ENCODE results near the gene ACTG1. TPM values are rescaled to one million over a fixed set of nuclear protein-coding genes. Genes with fewer than 3 reads are reported as not detected.

ACTG1 gene
- total RNA-seq, 2 donors from 2014 or later = 4,461 to 5,616 TPM

GRCh38 chr17:81558941-81559806 lies 46.6 kb upstream of the ACTG1 start:
- H3K9me3 Mint-ChIP-seq = no peaks in the 10 kb centered on the region
- 86 to 93% methylated on average over 16 to 27 of the region's 27 CpGs for WGBS, 2 experiments (ENCODE audit: insufficient coverage in 1 of 2, insufficient read length in 1 of 2)

DNA sequence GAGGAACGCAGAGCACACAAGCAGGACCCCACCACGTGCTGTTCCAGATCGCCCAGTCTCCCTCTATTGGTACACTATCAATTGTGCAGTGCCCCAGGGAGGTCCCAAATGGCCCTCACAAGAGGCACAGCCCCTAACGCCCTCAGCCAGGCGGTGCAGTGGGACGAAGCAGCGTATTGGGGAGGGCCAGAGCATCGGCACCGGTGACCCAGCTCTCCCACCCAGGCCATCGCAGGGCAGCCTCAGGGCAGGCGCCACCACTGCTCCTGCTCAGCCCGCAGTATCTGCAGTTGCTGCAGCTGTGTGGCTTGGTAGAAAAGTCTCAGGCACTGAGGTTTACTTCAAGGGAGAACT lies 45.5 kb upstream of the ACTG1 start:
- DNase-seq = no peak
- Mint-ChIP-seq H3K4me1 (peaks cover 5% of the 10 kb centered on the region), H3K4me3 (no peak overlapping the region), H3K27ac (no peak overlapping the region), H3K36me3 (ENCODE audit: low read depth) (peaks cover 34% of the 10 kb centered on the region), H3K27me3 (ENCODE audit: insufficient read depth) (no peaks in the 10 kb centered on the region), H3K9me3 (no peaks in the 10 kb centered on the region)
- Histone ChIP-seq H3K4me1 (ENCODE audit: control insufficient read depth, insufficient read depth, low read length) (peaks cover 3% of the 10 kb centered on the region), H3K27me3 (ENCODE audit: control insufficient read depth, insufficient read depth, low read length, poor library complexity, severe bottlenecking) (no peaks in the 10 kb centered on the region), H3K4me3 (ENCODE audit: low read length) (no peak overlapping the region), H3K27ac (ENCODE audit: low read depth, low read length) (no peak overlapping the region), H3K9ac (ENCODE audit: extremely low read depth, low read length, poor library complexity, severe bottlenecking) (no peak overlapping the region), H3K36me3 (ENCODE audit: control insufficient read depth, insufficient read depth, low read length) (peaks cover 48% of the 10 kb centered on the region), H3K9me3 (ENCODE audit: control insufficient read depth, low read length) (no peaks in the 10 kb centered on the region)
- 95 to 97% methylated on average over 5 to 12 of the region's 12 CpGs for WGBS, 2 experiments (ENCODE audit: insufficient coverage in 1 of 2, insufficient read length in 1 of 2)
- no peak for TF ChIP-seq CTCF (conservative IDR thresholded peaks at IDR 0.05)

More at GRCh38 chr17:81558941-81559806, 46.6 kb upstream of the ACTG1 start:
- Mint-ChIP-seq H3K36me3 (ENCODE audit: low read depth) (peaks cover 40% of the 10 kb centered on the region), H3K4me3 (no peak overlapping the region), H3K27ac (no peak overlapping the region), H3K4me1 (no peaks in the 10 kb centered on the region), H3K27me3 (ENCODE audit: insufficient read depth) (no peaks in the 10 kb centered on the region)
- Histone ChIP-seq H3K36me3 (ENCODE audit: control insufficient read depth, insufficient read depth, low read length) (peaks cover 59% of the 10 kb centered on the region), H3K4me3 (ENCODE audit: low read length) (no peak overlapping the region), H3K4me1 (ENCODE audit: control insufficient read depth, insufficient read depth, low read length) (no peaks in the 10 kb centered on the region), H3K9ac (ENCODE audit: extremely low read depth, low read length, poor library complexity, severe bottlenecking) (no peak overlapping the region), H3K27ac (ENCODE audit: low read depth, low read length) (no peak overlapping the region), H3K27me3 (ENCODE audit: control insufficient read depth, insufficient read depth, low read length, poor library complexity, severe bottlenecking) (no peaks in the 10 kb centered on the region), H3K9me3 (ENCODE audit: control insufficient read depth, low read length) (no peaks in the 10 kb centered on the region)
- peak; percentile 83 for DNase-seq
- TF ChIP-seq CTCF (conservative IDR thresholded peaks at IDR 0.05) = peak; percentile 60

DNA sequence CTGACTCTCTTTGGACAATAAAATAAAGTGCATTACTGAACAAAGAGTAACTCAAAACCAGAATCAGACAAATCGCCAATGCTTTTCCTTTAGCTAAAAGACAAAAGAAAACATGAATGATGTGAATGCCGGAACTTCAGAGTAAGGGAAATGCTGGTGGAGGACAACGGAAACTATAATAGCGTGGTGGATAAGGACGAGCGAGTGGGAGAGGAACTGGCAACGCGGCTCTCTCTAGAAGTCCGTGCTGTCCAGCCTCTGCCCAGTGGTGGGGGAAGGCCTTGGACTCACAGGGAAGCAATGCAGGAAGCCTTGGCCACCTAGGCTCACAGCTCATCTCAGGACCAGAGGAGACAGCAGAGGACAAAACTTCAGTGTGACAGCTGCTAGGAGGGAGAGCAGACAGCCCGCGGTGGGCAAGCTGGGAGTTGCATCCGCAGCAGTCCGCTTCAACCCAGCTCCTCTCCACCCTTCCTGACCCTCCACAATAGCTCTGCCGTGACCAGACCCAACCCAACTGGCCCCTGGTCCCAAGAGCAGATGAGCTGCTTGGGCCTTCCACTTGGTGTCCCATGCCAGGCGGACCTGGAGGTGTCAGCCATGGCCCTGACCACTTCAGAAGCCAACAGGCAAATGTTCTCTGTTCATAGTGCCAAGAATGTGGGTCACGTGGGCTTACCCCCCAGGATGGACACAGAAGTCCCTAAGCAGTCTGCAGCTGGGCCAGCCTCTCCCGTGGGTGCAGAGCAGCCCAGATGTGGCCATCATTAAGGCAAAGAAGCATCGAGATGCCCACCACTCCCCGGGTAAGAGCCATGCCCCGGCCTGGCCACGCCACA lies 44.9 kb upstream of the ACTG1 start:
- Mint-ChIP-seq H3K36me3 (ENCODE audit: low read depth) (peaks cover 31% of the 10 kb centered on the region), H3K4me3 (no peak overlapping the region), H3K27ac (no peak overlapping the region), H3K4me1 (peaks cover 5% of the 10 kb centered on the region), H3K9me3 (no peaks in the 10 kb centered on the region), H3K27me3 (ENCODE audit: insufficient read depth) (no peaks in the 10 kb centered on the region)
- Histone ChIP-seq H3K4me3 (ENCODE audit: low read length) (no peak overlapping the region), H3K9ac (ENCODE audit: extremely low read depth, low read length, poor library complexity, severe bottlenecking) (no peak overlapping the region), H3K36me3 (ENCODE audit: control insufficient read depth, insufficient read depth, low read length) (peaks cover 43% of the 10 kb centered on the region), H3K27me3 (ENCODE audit: control insufficient read depth, insufficient read depth, low read length, poor library complexity, severe bottlenecking) (no peaks in the 10 kb centered on the region), H3K4me1 (ENCODE audit: control insufficient read depth, insufficient read depth, low read length) (peaks cover 3% of the 10 kb centered on the region), H3K27ac (ENCODE audit: low read depth, low read length) (no peak overlapping the region), H3K9me3 (ENCODE audit: control insufficient read depth, low read length) (no peaks in the 10 kb centered on the region)
- TF ChIP-seq CTCF (conservative IDR thresholded peaks at IDR 0.05) = no peak
- WGBS, 2 experiments (ENCODE audit: insufficient coverage in 1 of 2, insufficient read length in 1 of 2) = 95 to 97% methylated on average over 14 to 21 of the region's 21 CpGs
- DNase-seq = no peak
